Trophoblast cell (in vitro differentiated cells and primary cell): ENCODE measurements around the gene BCL7A.

Experiments used
- DNase-seq, 2 donors: peaks; one replicate each; pipeline ENCODE4 v3.0.0-alpha.2; 2016
- H2AFZ ChIP-seq: 2 replicates; pipeline ENCODE4 v1.6.1; 2013; ENCODE audit warnings: low read length, moderate library complexity, mild to moderate bottlenecking; ENCODE audit not compliant: insufficient read depth, poor library complexity
- H2AK5ac ChIP-seq: 2 replicates; pipeline ENCODE4 v1.6.1; 2013; ENCODE audit warnings: mild to moderate bottlenecking, low read length
- H2BK120ac ChIP-seq: 2 replicates; pipeline ENCODE4 v1.6.1; 2013; ENCODE audit warnings: low read length, mild to moderate bottlenecking, moderate library complexity; ENCODE audit not compliant: insufficient read depth, poor library complexity
- H2BK12ac ChIP-seq: 2 replicates; pipeline ENCODE4 v1.6.1; 2013; ENCODE audit warnings: mild to moderate bottlenecking, low read length, moderate library complexity
- H2BK5ac ChIP-seq: 2 replicates; pipeline ENCODE4 v1.6.1; 2013; ENCODE audit warnings: low read length, low read depth, moderate library complexity, mild to moderate bottlenecking; ENCODE audit not compliant: poor library complexity
- H3K14ac ChIP-seq: 2 replicates; pipeline ENCODE4 v1.6.1; 2013; ENCODE audit warnings: mild to moderate bottlenecking, low read length
- H3K18ac ChIP-seq: 2 replicates; pipeline ENCODE4 v1.6.1; 2013; ENCODE audit warnings: mild to moderate bottlenecking, low read length
- H3K23ac ChIP-seq: 2 replicates; pipeline ENCODE4 v1.6.1; 2013; ENCODE audit warnings: low read length
- H3K27ac ChIP-seq: 2 replicates; pipeline ENCODE4 v1.5.1; 2013; ENCODE audit warnings: low read depth, mild to moderate bottlenecking, inconsistent platforms, low read length, moderate library complexity
- H3K27me3 ChIP-seq: 2 replicates; pipeline ENCODE4 v1.6.1; 2013; ENCODE audit warnings: inconsistent platforms, mild to moderate bottlenecking, low read length, moderate library complexity; ENCODE audit not compliant: insufficient read depth
- H3K36me3 ChIP-seq, 2 experiments: 1 replicate in 1 of 2; 2 replicates in 1 of 2; pipeline ENCODE4 v1.6.1; 2013; ENCODE audit warnings: low read length in 2 of 2, mild to moderate bottlenecking in 2 of 2, moderate library complexity in 1 of 2; ENCODE audit not compliant: insufficient read depth in 2 of 2, control insufficient read depth in 1 of 2
- H3K4ac ChIP-seq: 2 replicates; pipeline ENCODE4 v1.6.1; 2013; ENCODE audit warnings: low read depth, mild to moderate bottlenecking, low read length, moderate library complexity
- H3K4me1 ChIP-seq, 2 experiments: 1 replicate in 1 of 2; 2 replicates in 1 of 2; pipeline ENCODE4 v1.6.1; 2013; ENCODE audit warnings: low read length in 2 of 2, mild to moderate bottlenecking in 2 of 2, moderate library complexity in 1 of 2; ENCODE audit not compliant: insufficient read depth in 2 of 2, control insufficient read depth in 1 of 2
- H3K4me2 ChIP-seq: 2 replicates; pipeline ENCODE4 v1.6.1; 2013; ENCODE audit warnings: inconsistent platforms, mild to moderate bottlenecking, low read length, moderate library complexity
- H3K4me3 ChIP-seq: 2 replicates; pipeline ENCODE4 v1.5.1; 2013; ENCODE audit warnings: mild to moderate bottlenecking, low read depth, low read length, inconsistent platforms
- H3K79me1 ChIP-seq: one replicate; pipeline ENCODE4 v1.6.1; 2013; ENCODE audit warnings: low read length
- H3K79me2 ChIP-seq: 2 replicates; pipeline ENCODE4 v1.6.1; 2013; ENCODE audit warnings: low read length, mild to moderate bottlenecking; ENCODE audit not compliant: control insufficient read depth, insufficient read depth, poor library complexity
- H3K9ac ChIP-seq: 2 replicates; pipeline ENCODE4 v1.6.1; 2013; ENCODE audit warnings: mild to moderate bottlenecking, low read length
- H3K9me3 ChIP-seq: 2 replicates; pipeline ENCODE4 v1.6.1; 2013; ENCODE audit warnings: low read depth, mild to moderate bottlenecking, control low read depth, inconsistent platforms, low read length; ENCODE audit not compliant: insufficient read depth
- H4K12ac ChIP-seq: 2 replicates; pipeline ENCODE4 v1.6.1; 2013; ENCODE audit warnings: low read depth, mild to moderate bottlenecking, low read length, moderate library complexity
- H4K8ac ChIP-seq: 2 replicates; pipeline ENCODE4 v1.6.1; 2013; ENCODE audit warnings: low read depth, mild to moderate bottlenecking, low read length, moderate library complexity
- H4K91ac ChIP-seq: one replicate; pipeline ENCODE4 v1.6.1; 2013; ENCODE audit warnings: low read depth, mild to moderate bottlenecking, low read length, moderate library complexity
- WGBS: extraction: QIAGEN DNeasy Blood & Tissue Kit; methylation state at CpG from one replicate; pipeline ENCODE4 v1.1.7; 2013; ENCODE audit warnings: missing lambda C conversion rate; ENCODE audit not compliant: insufficient read length, insufficient coverage; ENCODE audit errors: extremely low coverage; 5-methylcytosine and 5-hydroxymethylcytosine counted together

The BCL7A gene

GRCh38 chr12:122023339-122024131, 1.9 kb downstream of the BCL7A start:
- Histone ChIP-seq H3K27ac (no peak overlapping the region), H3K4me2 (peak overlapping the region; percentile 99), H3K23ac (no peak overlapping the region), H2BK12ac (no peak overlapping the region), H4K12ac (no peak overlapping the region), H4K91ac (no peak overlapping the region), H3K4ac (peak overlapping the region; percentile 67), H3K79me1 (peaks cover 9% of the 10 kb centered on the region), H2AFZ (peak overlapping the region; percentile 66), H4K8ac (peak overlapping the region; percentile 69), H3K4me3 (peak overlapping the region; percentile 89), H3K79me2 (peaks cover 8% of the 10 kb centered on the region), H3K9ac (no peak overlapping the region), H3K36me3 (no peaks in the 10 kb centered on the region), H2BK5ac (no peak overlapping the region), H2BK120ac (no peak overlapping the region), H3K27me3 (peaks cover 6% of the 10 kb centered on the region), H3K18ac (peak overlapping the region; percentile 61), H3K9me3 (peaks cover 2% of the 10 kb centered on the region), H3K14ac (peak overlapping the region; percentile 44), H3K4me1 (peaks cover 7 to 8% of the 10 kb centered on the region in 2 experiments), H2AK5ac (no peak overlapping the region)
- no CpG with 5 or more reads among the region's 43 CpGs for WGBS
- no peak for DNase-seq

- H3K18ac ChIP-seq, result no peak overlapping the region
- H4K8ac ChIP-seq, result no peak overlapping the region
- peaks cover 8% of the 10 kb centered on the region for H3K79me2 ChIP-seq
- H3K14ac ChIP-seq, result no peak overlapping the region
- H3K9ac ChIP-seq, result no peak overlapping the region
- H3K4me3 ChIP-seq, result no peak overlapping the region
- no peak for DNase-seq
- no peak overlapping the region for H3K23ac ChIP-seq
- H2BK5ac ChIP-seq, result no peak overlapping the region
- H4K12ac ChIP-seq, result no peak overlapping the region
- H2BK12ac ChIP-seq, result no peak overlapping the region
- no peak overlapping the region for H4K91ac ChIP-seq
- peak overlapping the region; percentile 99 for H3K4me2 ChIP-seq
- H3K27me3 ChIP-seq, result peaks cover 6% of the 10 kb centered on the region
- no peak overlapping the region for H2AFZ ChIP-seq
- H3K4ac ChIP-seq, result peak overlapping the region; percentile 50
- H3K9me3 ChIP-seq, result peaks cover 2% of the 10 kb centered on the region
- H3K27ac ChIP-seq, result no peak overlapping the region
- H3K79me1 ChIP-seq, result peaks cover 9% of the 10 kb centered on the region
- peaks cover 7 to 8% of the 10 kb centered on the region in 2 experiments for H3K4me1 ChIP-seq
- no CpG with 5 or more reads among the region's 16 CpGs for WGBS
- no peak overlapping the region for H2BK120ac ChIP-seq
- no peak overlapping the region for H2AK5ac ChIP-seq
- H3K36me3 ChIP-seq, result no peaks in the 10 kb centered on the region
Observed at GRCh38 chr12:122024132-122024785, 2.6 kb downstream of the BCL7A start.

GRCh38 chr12:122026706-122027333, 5.1 kb downstream of the BCL7A start:
- H2BK120ac ChIP-seq, result no peak overlapping the region
- no peak for DNase-seq
- peaks cover 7% of the 10 kb centered on the region for H3K79me2 ChIP-seq
- no peaks in the 10 kb centered on the region for H3K36me3 ChIP-seq
- H3K79me1 ChIP-seq, result peaks cover 8% of the 10 kb centered on the region
- no peak overlapping the region for H2BK12ac ChIP-seq
- H3K14ac ChIP-seq, result no peak overlapping the region
- peaks cover 3% of the 10 kb centered on the region for H3K27me3 ChIP-seq
- H3K9me3 ChIP-seq, result peaks cover 2% of the 10 kb centered on the region
- H3K4me2 ChIP-seq, result no peak overlapping the region
- H2AFZ ChIP-seq, result no peak overlapping the region
- H3K23ac ChIP-seq, result no peak overlapping the region
- no peak overlapping the region for H4K12ac ChIP-seq
- no peak overlapping the region for H3K4ac ChIP-seq
- no peak overlapping the region for H4K8ac ChIP-seq
- WGBS, result no CpG with 5 or more reads among the region's 7 CpGs
- peaks cover 5 to 7% of the 10 kb centered on the region in 2 experiments for H3K4me1 ChIP-seq
- no peak overlapping the region for H2AK5ac ChIP-seq
- H3K27ac ChIP-seq, result no peak overlapping the region
- H2BK5ac ChIP-seq, result no peak overlapping the region
- no peak overlapping the region for H3K4me3 ChIP-seq
- H3K9ac ChIP-seq, result no peak overlapping the region
- no peak overlapping the region for H4K91ac ChIP-seq
- H3K18ac ChIP-seq, result no peak overlapping the region

GRCh38 chr12:122028165-122028904, 6.7 kb downstream of the BCL7A start:
- WGBS, result no CpG with 5 or more reads among the region's 12 CpGs
- no peak overlapping the region for H4K91ac ChIP-seq

More at GRCh38 chr12:122028165-122028904, 6.7 kb downstream of the BCL7A start:
- Histone ChIP-seq H3K27ac (no peak overlapping the region), H3K79me2 (no peaks in the 10 kb centered on the region), H3K27me3 (no peaks in the 10 kb centered on the region), H3K36me3 (no peaks in the 10 kb centered on the region), H2BK5ac (no peak overlapping the region), H3K4me3 (no peak overlapping the region), H4K8ac (no peak overlapping the region), H3K4ac (no peak overlapping the region), H2BK120ac (no peak overlapping the region), H3K23ac (no peak overlapping the region), H3K79me1 (no peaks in the 10 kb centered on the region), H3K4me2 (no peak overlapping the region), H2AFZ (no peak overlapping the region), H3K9ac (no peak overlapping the region), H4K12ac (no peak overlapping the region), H3K14ac (no peak overlapping the region), H2AK5ac (no peak overlapping the region), H3K4me1 (peaks cover 0 to 4% of the 10 kb centered on the region in 2 experiments), H3K9me3 (peaks cover 2% of the 10 kb centered on the region), H2BK12ac (no peak overlapping the region), H3K18ac (peak overlapping the region; percentile 47)
- DNase-seq, result no peak
